ENCODE data around the gene TPR.

TPR gene

DNA sequence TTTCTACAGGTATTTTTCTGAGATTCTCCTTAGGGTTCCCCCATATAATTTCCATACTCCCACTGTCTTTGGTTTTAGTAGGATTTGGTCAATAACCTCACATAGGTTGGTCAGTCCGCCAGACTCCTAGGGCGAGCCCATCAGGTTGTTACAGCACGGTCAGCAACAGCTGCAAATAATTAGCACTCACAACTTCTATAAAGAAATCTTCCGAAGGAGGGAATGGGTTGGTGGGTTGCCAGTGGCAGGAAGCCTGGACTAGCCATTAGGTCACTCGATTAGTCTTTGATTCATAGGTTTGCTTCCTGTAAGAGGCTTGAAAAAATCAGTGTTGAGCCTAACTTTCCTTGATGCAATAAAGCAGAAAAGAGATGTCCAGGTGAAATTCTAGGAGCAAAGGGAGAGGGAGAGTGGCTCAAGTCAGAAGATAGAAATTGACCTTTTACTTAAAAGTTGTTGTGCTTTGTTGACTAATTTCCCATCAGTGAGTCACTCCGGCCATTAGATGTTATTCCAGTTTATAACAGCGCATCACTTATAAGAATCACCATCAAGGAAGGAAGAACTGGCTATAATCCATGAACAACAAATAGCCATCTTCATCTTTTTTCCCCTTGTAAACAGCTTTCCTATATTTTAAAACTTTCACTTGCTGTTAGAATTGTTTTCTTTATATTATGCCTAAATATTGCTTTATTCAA is 88.3 kb downstream of the TPR start:
- no peak for DNase-seq

DNA sequence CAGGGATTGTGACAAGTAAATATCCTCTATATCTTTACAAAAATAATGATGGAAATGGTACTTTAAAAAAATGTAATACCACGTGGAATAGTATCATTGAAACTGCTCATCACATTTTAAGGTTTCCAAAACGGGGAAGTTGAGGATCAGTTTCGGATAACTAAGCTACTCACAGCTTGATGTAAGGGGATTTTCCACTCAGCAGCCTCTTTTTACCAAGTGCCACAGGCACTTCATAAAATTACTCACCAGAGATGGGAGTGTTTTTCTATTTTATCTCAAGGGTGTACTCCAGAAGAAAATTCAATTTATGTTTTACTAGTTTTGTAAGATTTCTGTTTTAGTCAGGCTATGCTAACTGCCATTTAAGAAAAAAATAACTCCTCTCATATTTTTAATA is 91.7 kb downstream of the TPR start:
- no peak for DNase-seq

DNA sequence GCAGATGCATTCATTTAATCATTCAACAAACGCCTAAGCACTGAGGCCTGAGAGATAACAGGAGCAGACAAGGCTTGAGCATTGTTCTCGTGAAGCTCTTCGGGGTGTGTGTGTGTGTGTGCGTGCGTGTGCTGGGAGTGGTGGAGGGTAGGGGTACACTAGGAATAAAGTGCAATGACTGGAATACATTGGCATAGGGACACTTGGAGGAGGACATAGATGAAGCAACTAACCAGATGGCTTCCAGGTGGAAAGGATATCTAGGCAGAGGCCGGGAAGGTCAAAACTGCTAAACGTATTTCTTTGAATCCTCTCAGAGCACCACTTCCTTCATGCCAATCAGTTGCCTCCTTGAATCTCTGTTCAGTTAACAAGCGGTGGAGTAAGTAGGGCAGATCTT is 92.6 kb downstream of the TPR start:
- DNase-seq, result no peak

DNA sequence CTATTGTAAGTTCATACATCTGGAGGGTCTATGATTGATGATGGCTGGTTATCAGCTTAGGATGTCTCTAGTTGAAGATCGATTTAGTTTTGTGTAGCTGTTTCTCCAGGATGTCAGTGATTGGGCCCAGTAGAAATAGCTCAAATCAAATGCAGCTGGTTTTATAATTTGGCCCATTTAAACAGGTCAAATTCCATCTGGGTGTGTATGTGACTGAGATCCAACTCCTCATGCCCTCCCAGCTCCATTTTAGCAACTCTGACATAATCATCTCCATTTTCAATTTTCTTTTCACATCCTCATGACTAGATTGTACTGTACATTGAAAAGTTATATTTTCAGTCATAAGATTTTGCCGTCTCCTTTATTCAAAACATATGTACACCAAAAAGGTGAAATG is 99.2 kb downstream of the TPR start:
- no peak for DNase-seq

DNA sequence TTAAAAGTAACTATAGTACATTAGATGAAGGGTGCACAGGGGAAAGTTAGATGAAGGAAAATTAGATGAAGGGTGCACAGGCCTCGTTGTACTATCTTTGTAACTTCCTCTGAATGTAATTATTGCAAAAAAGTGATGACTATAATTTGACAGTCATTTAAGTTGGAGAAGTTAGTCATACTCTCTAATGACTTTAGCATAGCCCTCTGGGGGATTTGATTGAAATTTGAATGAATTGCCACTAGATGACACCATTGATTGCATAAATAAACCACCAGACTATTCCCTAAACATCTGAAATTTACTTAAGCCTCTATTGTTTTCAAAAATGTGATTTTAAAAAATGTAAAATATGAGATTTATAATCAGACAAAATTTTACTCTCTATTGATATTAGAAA is 102.6 kb downstream of the TPR start:
- no peak for DNase-seq

DNA sequence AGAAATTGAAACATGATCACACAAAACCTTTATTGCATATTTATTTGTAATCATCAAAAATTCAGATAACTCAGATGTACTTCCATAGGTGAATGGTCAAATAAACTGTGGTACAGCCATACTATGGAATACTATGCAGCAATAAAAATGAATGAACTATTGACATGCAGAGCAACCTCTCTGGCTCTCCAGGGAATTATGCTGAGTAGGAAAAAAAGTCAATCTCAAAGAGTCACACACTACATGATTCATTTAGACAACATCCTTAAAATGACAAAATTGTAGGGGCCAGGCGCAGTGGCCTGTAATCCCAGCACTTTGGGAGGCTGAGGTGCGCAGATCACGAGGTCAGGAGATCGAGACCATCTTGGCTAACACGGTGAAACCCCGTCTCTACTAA is 104.0 kb downstream of the TPR start:
- DNase-seq, result no peak

All from NCI-H2227 treated with DMSO at 0.1 percent for 48 hours (cell line).